Measurements from ENCODE around the gene NGFR. TPM values are rescaled to one million over a fixed set of nuclear protein-coding genes. Genes with fewer than 3 reads are reported as not detected.
A peak's percentile ranks its signal among the peaks of the same experiment; 100 is the strongest.

The NGFR gene
- total RNA-seq, 1 donor from 2014 or later, result 4.5 TPM

DNA sequence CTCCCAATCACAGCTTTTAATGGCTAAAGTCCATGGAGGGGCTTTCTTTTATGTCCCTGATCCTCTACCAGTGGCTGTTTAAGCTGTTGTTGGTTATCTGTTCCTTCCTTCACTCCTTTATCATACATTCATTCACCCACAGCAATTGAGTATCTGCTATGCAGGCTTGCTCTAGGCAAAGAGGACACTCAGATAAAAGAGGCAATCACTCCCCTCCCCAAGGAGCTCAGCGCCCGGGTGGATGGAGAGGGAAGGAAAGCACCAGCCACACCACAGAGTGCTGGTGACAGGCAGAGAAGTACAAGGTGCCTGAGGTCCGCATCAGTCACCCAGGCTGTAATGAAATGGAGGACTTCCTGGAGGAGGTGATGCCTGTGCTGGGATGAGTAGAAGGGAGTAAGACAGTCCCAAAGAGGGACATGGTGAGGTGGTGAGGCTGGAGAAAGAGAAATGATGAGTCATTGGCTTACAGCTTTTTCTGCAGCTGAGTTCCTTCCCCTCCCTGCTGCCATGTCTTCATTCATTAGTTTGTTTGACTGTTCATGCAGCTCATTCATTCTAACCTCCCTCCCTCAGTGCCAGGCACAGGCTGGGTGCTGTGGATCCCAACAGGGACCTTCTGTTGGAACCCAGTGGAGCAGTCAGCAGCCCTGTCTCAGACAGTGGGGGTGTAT, 12.8 kb upstream of the NGFR start:
- no peak overlapping the region for H3K4me3 Mint-ChIP-seq (ENCODE audit: unreplicated experiment)
- H3K9me3 Mint-ChIP-seq (ENCODE audit: unreplicated experiment), result no peaks in the 10 kb centered on the region
- DNase-seq (ENCODE audit: low spot score), result no peak
- H3K27me3 Mint-ChIP-seq (ENCODE audit: unreplicated experiment), result peaks cover 14% of the 10 kb centered on the region
- TF ChIP-seq, protein P1, sequence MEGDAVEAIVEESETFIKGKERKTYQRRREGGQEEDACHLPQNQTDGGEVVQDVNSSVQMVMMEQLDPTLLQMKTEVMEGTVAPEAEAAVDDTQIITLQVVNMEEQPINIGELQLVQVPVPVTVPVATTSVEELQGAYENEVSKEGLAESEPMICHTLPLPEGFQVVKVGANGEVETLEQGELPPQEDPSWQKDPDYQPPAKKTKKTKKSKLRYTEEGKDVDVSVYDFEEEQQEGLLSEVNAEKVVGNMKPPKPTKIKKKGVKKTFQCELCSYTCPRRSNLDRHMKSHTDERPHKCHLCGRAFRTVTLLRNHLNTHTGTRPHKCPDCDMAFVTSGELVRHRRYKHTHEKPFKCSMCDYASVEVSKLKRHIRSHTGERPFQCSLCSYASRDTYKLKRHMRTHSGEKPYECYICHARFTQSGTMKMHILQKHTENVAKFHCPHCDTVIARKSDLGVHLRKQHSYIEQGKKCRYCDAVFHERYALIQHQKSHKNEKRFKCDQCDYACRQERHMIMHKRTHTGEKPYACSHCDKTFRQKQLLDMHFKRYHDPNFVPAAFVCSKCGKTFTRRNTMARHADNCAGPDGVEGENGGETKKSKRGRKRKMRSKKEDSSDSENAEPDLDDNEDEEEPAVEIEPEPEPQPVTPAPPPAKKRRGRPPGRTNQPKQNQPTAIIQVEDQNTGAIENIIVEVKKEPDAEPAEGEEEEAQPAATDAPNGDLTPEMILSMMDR (IDR thresholded peaks at IDR 0.05; ENCODE audit: unreplicated experiment), result no peak
- peaks cover 24% of the 10 kb centered on the region for H3K4me1 Mint-ChIP-seq (ENCODE audit: unreplicated experiment)
- no peak overlapping the region for H3K27ac Mint-ChIP-seq (ENCODE audit: unreplicated experiment)
- H3K36me3 Mint-ChIP-seq (ENCODE audit: low read depth, unreplicated experiment), result no peaks in the 10 kb centered on the region

DNA sequence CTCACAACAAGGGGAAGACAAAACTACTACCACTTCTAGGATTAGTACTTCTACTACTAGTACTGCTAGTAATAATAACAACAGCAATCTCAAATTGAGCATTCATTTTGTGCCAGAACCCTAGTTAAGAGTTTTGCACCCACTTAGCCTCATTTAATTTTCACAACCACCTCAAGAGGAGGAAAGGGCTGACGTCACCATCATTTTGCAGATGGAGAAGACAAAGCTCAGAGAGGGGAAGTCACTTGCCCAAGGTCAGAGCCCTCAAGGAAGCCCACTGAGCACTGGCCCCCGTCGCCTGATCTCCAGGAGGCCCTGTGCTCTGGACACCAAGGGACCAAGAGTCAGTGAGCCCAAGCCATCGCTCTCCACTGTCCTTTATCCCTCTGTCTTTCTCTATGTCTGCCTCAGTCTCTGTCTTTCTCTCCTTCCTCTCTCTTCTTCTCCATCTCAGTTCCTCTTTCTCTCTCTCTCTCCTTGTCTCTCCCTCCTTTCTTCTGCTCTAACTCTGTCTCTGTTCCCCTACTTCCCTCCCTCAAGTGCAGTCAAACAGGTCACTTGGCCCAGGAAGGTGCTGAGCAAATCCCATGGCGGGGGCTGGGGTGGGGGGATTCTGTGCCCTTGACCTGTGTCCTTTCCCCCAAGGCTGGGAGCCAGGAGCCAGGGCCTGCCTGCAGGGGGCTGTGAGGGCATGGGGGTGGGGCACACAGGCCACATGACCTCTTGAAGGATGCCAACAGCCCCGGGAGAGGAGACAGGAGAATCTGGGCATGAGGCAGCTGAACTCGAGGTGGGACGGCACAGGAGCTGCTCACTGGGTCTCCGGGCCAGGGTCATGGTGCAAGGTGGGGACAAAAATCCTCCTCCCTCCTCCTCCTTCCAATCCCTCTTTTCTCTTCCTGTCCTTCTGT, 11.2 kb upstream of the NGFR start:
- Mint-ChIP-seq H3K9me3 (ENCODE audit: unreplicated experiment) (no peaks in the 10 kb centered on the region), H3K4me1 (ENCODE audit: unreplicated experiment) (peaks cover 20% of the 10 kb centered on the region), H3K36me3 (ENCODE audit: low read depth, unreplicated experiment) (no peaks in the 10 kb centered on the region), H3K27ac (ENCODE audit: unreplicated experiment) (no peak overlapping the region), H3K27me3 (ENCODE audit: unreplicated experiment) (peaks cover 9% of the 10 kb centered on the region), H3K4me3 (ENCODE audit: unreplicated experiment) (peak overlapping the region; percentile 42)
- TF ChIP-seq, protein P1 (IDR thresholded peaks at IDR 0.05; ENCODE audit: unreplicated experiment), result no peak
- no peak for DNase-seq (ENCODE audit: low spot score)

- no peak overlapping the region for H3K27ac Mint-ChIP-seq (ENCODE audit: unreplicated experiment)
- TF ChIP-seq, protein P1 (IDR thresholded peaks at IDR 0.05; ENCODE audit: unreplicated experiment), result no peak
- DNase-seq (ENCODE audit: low spot score), result no peak
Observed at GRCh38 chr17:49484588-49484987, 10.5 kb upstream of the NGFR start.

DNA sequence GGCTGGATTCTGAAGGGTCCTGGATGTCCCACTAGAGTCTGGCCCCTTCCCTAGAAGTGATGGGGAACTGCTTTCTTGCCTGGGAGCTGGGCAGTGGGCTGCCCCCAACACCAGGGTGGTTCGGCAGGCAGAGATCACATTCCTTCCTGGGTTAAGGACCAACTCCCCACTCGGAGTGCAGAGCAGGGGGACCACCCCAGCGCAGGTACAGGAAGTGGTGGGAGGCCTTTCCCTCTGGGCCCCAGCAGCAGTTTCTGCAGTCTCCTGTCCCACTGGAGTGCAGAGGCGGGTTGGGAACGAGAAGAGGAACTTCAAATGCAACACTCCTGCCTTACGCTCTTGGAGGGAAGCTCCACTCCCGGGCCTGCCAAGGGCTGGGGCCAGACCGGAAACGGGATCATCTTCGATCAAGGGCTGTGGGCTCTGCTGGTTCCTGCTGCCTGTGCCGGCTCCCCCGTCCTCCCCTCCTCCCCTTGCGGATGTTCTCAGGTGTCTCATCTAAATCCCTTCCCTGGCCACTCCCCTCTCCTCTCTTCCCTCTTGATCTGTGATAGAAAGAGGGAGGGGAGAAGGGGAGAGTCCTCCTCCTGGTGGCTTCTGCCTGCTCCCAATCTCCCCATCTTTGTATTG, 9.0 kb upstream of the NGFR start:
- Mint-ChIP-seq H3K27me3 (ENCODE audit: unreplicated experiment) (peaks cover 4% of the 10 kb centered on the region), H3K4me3 (ENCODE audit: unreplicated experiment) (no peak overlapping the region), H3K27ac (ENCODE audit: unreplicated experiment) (no peak overlapping the region), H3K36me3 (ENCODE audit: low read depth, unreplicated experiment) (no peaks in the 10 kb centered on the region), H3K4me1 (ENCODE audit: unreplicated experiment) (peaks cover 15% of the 10 kb centered on the region), H3K9me3 (ENCODE audit: unreplicated experiment) (no peaks in the 10 kb centered on the region)
- DNase-seq (ENCODE audit: low spot score), result peak; percentile 43
- TF ChIP-seq, protein P1 (IDR thresholded peaks at IDR 0.05; ENCODE audit: unreplicated experiment), result no peak

More at GRCh38 chr17:49484588-49484987, 10.5 kb upstream of the NGFR start:
- no peaks in the 10 kb centered on the region for H3K9me3 Mint-ChIP-seq (ENCODE audit: unreplicated experiment)
- H3K4me3 Mint-ChIP-seq (ENCODE audit: unreplicated experiment), result peak overlapping the region; percentile 42
- no peaks in the 10 kb centered on the region for H3K36me3 Mint-ChIP-seq (ENCODE audit: low read depth, unreplicated experiment)
- peaks cover 9% of the 10 kb centered on the region for H3K27me3 Mint-ChIP-seq (ENCODE audit: unreplicated experiment)
- H3K4me1 Mint-ChIP-seq (ENCODE audit: unreplicated experiment), result peaks cover 19% of the 10 kb centered on the region

All from endothelial cell (in vitro differentiated cells).